ENCODE results near the gene MEGF6. TPM values are rescaled to one million over a fixed set of nuclear protein-coding genes. Genes with fewer than 3 reads are reported as not detected.
A peak's percentile ranks its signal among the peaks of the same experiment; 100 is the strongest.

The MEGF6 gene
- total RNA-seq, 3 donors from 2014 or later: 0.43 to 0.98 (median 0.84) TPM

- ATAC-seq: no peak
- Mint-ChIP-seq H3K4me3 (no peak overlapping the region), H3K9me3 (no peaks in the 10 kb centered on the region), H3K4me1 (ENCODE audit: low read depth) (peaks cover 5% of the 10 kb centered on the region), H3K27me3 (ENCODE audit: low read depth) (no peaks in the 10 kb centered on the region), H3K36me3 (ENCODE audit: insufficient read depth) (no peaks in the 10 kb centered on the region)
- DNase-seq: no peak
Observed at GRCh38 chr1:3495776-3496745, 115.2 kb downstream of the MEGF6 start.

GRCh38 chr1:3494321-3495308 lies 116.7 kb downstream of the MEGF6 start:
- no peak for DNase-seq
- no peaks in the 10 kb centered on the region for H3K9me3 Mint-ChIP-seq
- no peak for ATAC-seq
- H3K4me1 Mint-ChIP-seq (ENCODE audit: low read depth): peaks cover 5% of the 10 kb centered on the region
- H3K27me3 Mint-ChIP-seq (ENCODE audit: low read depth): no peaks in the 10 kb centered on the region
- H3K4me3 Mint-ChIP-seq: no peak overlapping the region
- no peaks in the 10 kb centered on the region for H3K36me3 Mint-ChIP-seq (ENCODE audit: insufficient read depth)

- peaks cover 6% of the 10 kb centered on the region for H3K36me3 Mint-ChIP-seq (ENCODE audit: insufficient read depth)
- H3K4me3 Mint-ChIP-seq: no peak overlapping the region
Observed at GRCh38 chr1:3492545-3493246, 118.6 kb downstream of the MEGF6 start.

GRCh38 chr1:3491291-3492246 lies 119.7 kb downstream of the MEGF6 start:
- H3K36me3 Mint-ChIP-seq (ENCODE audit: insufficient read depth): peaks cover 6% of the 10 kb centered on the region
- ATAC-seq (peak; percentile 95 to 96), DNase-seq (peak; percentile 84)
- no peaks in the 10 kb centered on the region for H3K27me3 Mint-ChIP-seq (ENCODE audit: low read depth)
- H3K9me3 Mint-ChIP-seq: peaks cover 13% of the 10 kb centered on the region
- H3K4me1 Mint-ChIP-seq (ENCODE audit: low read depth): peaks cover 5% of the 10 kb centered on the region
- H3K4me3 Mint-ChIP-seq: peak overlapping the region; percentile 46

More at GRCh38 chr1:3492545-3493246, 118.6 kb downstream of the MEGF6 start:
- peaks cover 5% of the 10 kb centered on the region for H3K4me1 Mint-ChIP-seq (ENCODE audit: low read depth)
- no peak for DNase-seq
- H3K27me3 Mint-ChIP-seq (ENCODE audit: low read depth): no peaks in the 10 kb centered on the region
- no peak for ATAC-seq
- H3K9me3 Mint-ChIP-seq: peaks cover 13% of the 10 kb centered on the region

GRCh38 chr1:3490046-3490745 lies 121.1 kb downstream of the MEGF6 start:
- H3K9me3 Mint-ChIP-seq: peaks cover 13% of the 10 kb centered on the region
- ATAC-seq (no peak), DNase-seq (no peak)
- H3K4me1 Mint-ChIP-seq (ENCODE audit: low read depth): peaks cover 5% of the 10 kb centered on the region
- H3K27me3 Mint-ChIP-seq (ENCODE audit: low read depth): no peaks in the 10 kb centered on the region
- peaks cover 6% of the 10 kb centered on the region for H3K36me3 Mint-ChIP-seq (ENCODE audit: insufficient read depth)
- no peak overlapping the region for H3K4me3 Mint-ChIP-seq

GRCh38 chr1:3488432-3488831 lies 122.9 kb downstream of the MEGF6 start:
- no peak for DNase-seq
- peaks cover 7% of the 10 kb centered on the region for H3K4me1 Mint-ChIP-seq (ENCODE audit: low read depth)
- H3K27me3 Mint-ChIP-seq (ENCODE audit: low read depth): no peaks in the 10 kb centered on the region

GRCh38 chr1:3485016-3485415 lies 126.3 kb downstream of the MEGF6 start:
- Mint-ChIP-seq H3K27me3 (ENCODE audit: low read depth) (no peaks in the 10 kb centered on the region), H3K4me1 (ENCODE audit: low read depth) (peaks cover 1% of the 10 kb centered on the region)
- no peak for ATAC-seq

More at GRCh38 chr1:3488432-3488831, 122.9 kb downstream of the MEGF6 start:
- H3K36me3 Mint-ChIP-seq (ENCODE audit: insufficient read depth): peaks cover 6% of the 10 kb centered on the region
- ATAC-seq: no peak
- no peak overlapping the region for H3K4me3 Mint-ChIP-seq
- H3K9me3 Mint-ChIP-seq: peaks cover 13% of the 10 kb centered on the region

GRCh38 chr1:3483801-3484444 lies 127.4 kb downstream of the MEGF6 start:
- DNase-seq (peak; percentile 20), ATAC-seq (peak; percentile 45 to 58)
- peaks cover 4% of the 10 kb centered on the region for H3K36me3 Mint-ChIP-seq (ENCODE audit: insufficient read depth)
- H3K4me3 Mint-ChIP-seq: no peak overlapping the region
- no peaks in the 10 kb centered on the region for H3K27me3 Mint-ChIP-seq (ENCODE audit: low read depth)
- peaks cover 1% of the 10 kb centered on the region for H3K4me1 Mint-ChIP-seq (ENCODE audit: low read depth)
- H3K9me3 Mint-ChIP-seq: peaks cover 12% of the 10 kb centered on the region

More at GRCh38 chr1:3485016-3485415, 126.3 kb downstream of the MEGF6 start:
- Mint-ChIP-seq H3K9me3 (peaks cover 13% of the 10 kb centered on the region), H3K4me3 (no peak overlapping the region), H3K36me3 (ENCODE audit: insufficient read depth) (peaks cover 6% of the 10 kb centered on the region)
- DNase-seq: no peak

- Mint-ChIP-seq H3K4me1 (ENCODE audit: low read depth) (peaks cover 1% of the 10 kb centered on the region), H3K9me3 (peaks cover 6% of the 10 kb centered on the region), H3K4me3 (no peak overlapping the region), H3K36me3 (ENCODE audit: insufficient read depth) (no peaks in the 10 kb centered on the region), H3K27me3 (ENCODE audit: low read depth) (no peaks in the 10 kb centered on the region)
- ATAC-seq (no peak), DNase-seq (no peak)
Observed at GRCh38 chr1:3483380-3483779, 127.9 kb downstream of the MEGF6 start.

GRCh38 chr1:3482378-3482849 lies 128.9 kb downstream of the MEGF6 start:
- Mint-ChIP-seq H3K4me1 (ENCODE audit: low read depth) (peaks cover 1% of the 10 kb centered on the region), H3K9me3 (no peaks in the 10 kb centered on the region), H3K4me3 (no peak overlapping the region), H3K27me3 (ENCODE audit: low read depth) (no peaks in the 10 kb centered on the region), H3K36me3 (ENCODE audit: insufficient read depth) (no peaks in the 10 kb centered on the region)
- ATAC-seq: peak; percentile 42 to 52
- no peak for DNase-seq

- Mint-ChIP-seq H3K4me3 (no peak overlapping the region), H3K36me3 (ENCODE audit: insufficient read depth) (no peaks in the 10 kb centered on the region), H3K4me1 (ENCODE audit: low read depth) (peaks cover 1% of the 10 kb centered on the region), H3K27me3 (ENCODE audit: low read depth) (no peaks in the 10 kb centered on the region), H3K9me3 (no peaks in the 10 kb centered on the region)
- ATAC-seq: no peak
- no peak for DNase-seq
Observed at GRCh38 chr1:3481836-3482375, 129.4 kb downstream of the MEGF6 start.

GRCh38 chr1:3481046-3481445 lies 130.3 kb downstream of the MEGF6 start:
- Mint-ChIP-seq H3K9me3 (no peaks in the 10 kb centered on the region), H3K27me3 (ENCODE audit: low read depth) (no peaks in the 10 kb centered on the region), H3K4me1 (ENCODE audit: low read depth) (peaks cover 1% of the 10 kb centered on the region), H3K4me3 (no peak overlapping the region), H3K36me3 (ENCODE audit: insufficient read depth) (no peaks in the 10 kb centered on the region)
- DNase-seq (no peak), ATAC-seq (no peak)
